ENCODE data around the gene SNX8. TPM values are rescaled to one million over a fixed set of nuclear protein-coding genes. Genes with fewer than 3 reads are reported as not detected.

Gene SNX8
- total RNA-seq, 1 donor from 2014 or later = 40.7 TPM

DNA sequence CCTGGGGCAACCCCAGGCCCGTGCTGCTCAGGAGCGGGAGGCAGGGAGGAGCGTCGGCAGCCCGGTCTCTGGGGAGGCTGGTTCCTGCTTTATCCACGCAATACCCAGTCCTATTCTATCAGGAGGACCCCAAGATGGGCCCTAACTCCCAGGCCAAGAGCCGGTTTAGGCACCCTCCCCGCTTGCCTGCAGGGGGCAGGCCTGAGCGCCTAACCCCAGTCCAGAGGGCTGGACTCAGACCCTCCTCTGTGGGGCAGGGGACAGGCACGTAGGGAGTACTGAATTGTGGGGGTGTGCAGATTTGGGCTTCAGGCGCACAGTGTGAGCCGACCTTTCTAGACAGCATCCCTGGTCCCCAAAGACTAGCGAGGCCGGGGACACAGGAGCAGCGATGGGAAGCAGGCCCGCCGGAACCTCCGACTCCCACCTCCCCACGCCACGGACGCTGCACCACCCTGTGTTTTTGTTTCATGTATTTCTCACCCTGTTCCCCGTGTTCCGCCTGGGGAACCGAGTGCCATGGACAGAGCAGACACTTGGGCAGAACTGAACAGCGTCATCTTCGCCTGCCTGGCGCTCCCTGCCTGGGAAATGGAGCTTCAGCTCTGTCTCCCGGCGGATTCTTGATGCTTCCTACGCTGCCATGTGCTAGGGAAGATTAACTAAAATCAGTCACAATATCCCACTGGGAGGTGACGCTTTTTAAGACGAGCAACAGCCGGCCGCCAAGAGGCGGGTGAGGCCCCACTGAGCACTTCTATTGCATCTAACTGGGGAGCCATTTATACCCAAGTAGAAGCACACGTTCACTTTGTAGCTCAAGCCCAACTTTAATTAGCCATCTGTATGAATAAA, 66.9 kb downstream of the SNX8 start:
- Mint-ChIP-seq H3K27me3 (ENCODE audit: unreplicated experiment) (peaks cover 7% of the 10 kb centered on the region), H3K4me3 (ENCODE audit: unreplicated experiment) (no peak overlapping the region), H3K36me3 (ENCODE audit: low read depth, unreplicated experiment) (peaks cover 3% of the 10 kb centered on the region), H3K4me1 (ENCODE audit: unreplicated experiment) (peaks cover 26% of the 10 kb centered on the region), H3K27ac (ENCODE audit: unreplicated experiment) (no peak overlapping the region), H3K9me3 (ENCODE audit: unreplicated experiment) (no peaks in the 10 kb centered on the region)
- TF ChIP-seq, protein P1, sequence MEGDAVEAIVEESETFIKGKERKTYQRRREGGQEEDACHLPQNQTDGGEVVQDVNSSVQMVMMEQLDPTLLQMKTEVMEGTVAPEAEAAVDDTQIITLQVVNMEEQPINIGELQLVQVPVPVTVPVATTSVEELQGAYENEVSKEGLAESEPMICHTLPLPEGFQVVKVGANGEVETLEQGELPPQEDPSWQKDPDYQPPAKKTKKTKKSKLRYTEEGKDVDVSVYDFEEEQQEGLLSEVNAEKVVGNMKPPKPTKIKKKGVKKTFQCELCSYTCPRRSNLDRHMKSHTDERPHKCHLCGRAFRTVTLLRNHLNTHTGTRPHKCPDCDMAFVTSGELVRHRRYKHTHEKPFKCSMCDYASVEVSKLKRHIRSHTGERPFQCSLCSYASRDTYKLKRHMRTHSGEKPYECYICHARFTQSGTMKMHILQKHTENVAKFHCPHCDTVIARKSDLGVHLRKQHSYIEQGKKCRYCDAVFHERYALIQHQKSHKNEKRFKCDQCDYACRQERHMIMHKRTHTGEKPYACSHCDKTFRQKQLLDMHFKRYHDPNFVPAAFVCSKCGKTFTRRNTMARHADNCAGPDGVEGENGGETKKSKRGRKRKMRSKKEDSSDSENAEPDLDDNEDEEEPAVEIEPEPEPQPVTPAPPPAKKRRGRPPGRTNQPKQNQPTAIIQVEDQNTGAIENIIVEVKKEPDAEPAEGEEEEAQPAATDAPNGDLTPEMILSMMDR (IDR thresholded peaks at IDR 0.05; ENCODE audit: unreplicated experiment) = peak; percentile 79
- DNase-seq (ENCODE audit: low spot score) = peak; percentile 79

DNA sequence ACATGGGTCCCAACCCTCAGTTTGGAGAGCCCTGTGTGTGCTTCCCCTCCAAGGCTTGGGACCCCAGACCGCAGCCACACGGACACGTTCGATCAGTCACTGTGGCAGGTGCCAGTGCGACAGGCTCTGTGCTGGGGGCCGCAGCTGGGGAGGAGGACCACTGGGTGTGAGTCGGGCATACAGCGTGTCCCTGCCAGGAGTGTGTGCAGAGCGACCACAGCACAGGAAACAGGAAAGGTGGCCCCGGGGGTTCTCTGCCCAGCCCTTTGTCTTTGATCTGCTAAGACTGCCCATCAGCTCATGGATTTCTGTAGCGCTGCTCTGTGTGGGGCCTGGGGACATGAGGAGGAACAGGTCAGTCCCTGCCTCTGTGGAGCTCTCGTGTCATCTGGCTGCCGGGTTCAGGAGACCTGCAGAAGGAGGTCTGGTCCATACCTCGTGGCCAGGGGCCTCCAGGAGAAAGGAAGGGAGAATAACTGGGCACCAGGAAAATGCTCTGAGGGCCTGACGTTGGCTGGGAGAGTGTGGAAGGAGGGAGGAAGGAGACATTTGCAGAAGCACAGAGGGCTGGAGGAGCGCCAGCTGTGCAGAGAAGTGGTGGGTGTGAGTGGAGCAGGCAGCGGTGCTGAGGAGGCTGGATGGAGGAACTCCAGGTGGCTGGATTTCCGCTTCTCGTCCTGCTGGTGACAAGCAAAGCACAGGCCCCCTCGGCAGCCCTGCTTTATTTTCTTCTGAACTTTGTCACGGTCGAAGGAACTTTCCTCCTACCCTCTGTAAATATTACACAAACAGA, 68.2 kb downstream of the SNX8 start:
- Mint-ChIP-seq H3K27ac (ENCODE audit: unreplicated experiment) (peak overlapping the region; percentile 86), H3K27me3 (ENCODE audit: unreplicated experiment) (peaks cover 7% of the 10 kb centered on the region), H3K36me3 (ENCODE audit: low read depth, unreplicated experiment) (peaks cover 3% of the 10 kb centered on the region), H3K9me3 (ENCODE audit: unreplicated experiment) (no peaks in the 10 kb centered on the region), H3K4me1 (ENCODE audit: unreplicated experiment) (peaks cover 26% of the 10 kb centered on the region), H3K4me3 (ENCODE audit: unreplicated experiment) (peak overlapping the region; percentile 33)
- TF ChIP-seq, protein P1 (IDR thresholded peaks at IDR 0.05; ENCODE audit: unreplicated experiment) = no peak
- DNase-seq (ENCODE audit: low spot score) = no peak

DNA sequence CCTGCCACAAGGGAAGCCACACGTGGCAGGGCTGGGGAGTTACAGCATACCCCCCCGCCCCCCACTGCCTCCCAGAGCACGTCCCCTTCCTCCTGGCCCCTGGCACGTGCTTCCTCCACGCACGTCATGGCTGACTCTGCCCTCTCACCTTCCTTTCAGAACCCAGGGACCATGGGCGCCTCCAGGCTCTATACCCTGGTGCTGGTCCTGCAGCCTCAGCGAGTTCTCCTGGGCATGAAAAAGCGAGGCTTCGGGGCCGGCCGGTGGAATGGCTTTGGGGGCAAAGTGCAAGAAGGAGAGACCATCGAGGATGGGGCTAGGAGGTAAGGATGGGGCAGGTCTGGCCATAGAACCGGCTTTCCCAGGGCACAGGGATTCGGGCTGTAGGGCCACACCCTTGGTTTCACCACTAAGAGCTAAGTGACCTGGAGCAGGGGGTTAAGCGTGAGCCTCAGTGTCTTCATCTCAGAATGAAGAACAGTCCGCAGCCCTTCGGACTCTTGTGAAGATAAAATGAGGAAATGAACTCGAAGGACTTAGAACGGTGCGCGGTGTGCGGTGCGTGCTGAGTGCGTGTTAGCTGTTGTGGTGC, 69.7 kb downstream of the SNX8 start:
- TF ChIP-seq, protein P1 (IDR thresholded peaks at IDR 0.05; ENCODE audit: unreplicated experiment) = no peak
- no peak overlapping the region for H3K27ac Mint-ChIP-seq (ENCODE audit: unreplicated experiment)
- H3K27me3 Mint-ChIP-seq (ENCODE audit: unreplicated experiment) = peaks cover 7% of the 10 kb centered on the region

DNA sequence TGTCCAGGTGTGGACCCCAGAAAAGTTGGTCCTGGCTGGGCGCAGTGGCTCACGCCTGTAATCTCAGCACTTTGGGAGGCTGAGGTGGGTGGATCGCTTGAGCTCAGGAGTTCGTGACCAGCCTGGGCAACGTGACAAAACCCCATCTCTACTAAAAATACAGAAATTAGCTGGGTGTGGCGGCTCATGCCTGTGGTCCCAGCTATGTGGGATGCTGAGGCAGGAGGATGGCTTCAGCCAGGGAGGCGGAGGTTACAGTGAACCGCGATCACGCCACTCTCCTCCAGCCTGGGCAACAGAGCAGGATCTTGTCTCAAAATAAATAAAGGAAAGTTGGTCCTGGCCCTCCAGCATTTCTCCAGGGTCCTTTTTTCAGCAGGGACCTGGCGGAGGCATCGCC, 70.8 kb downstream of the SNX8 start:
- Mint-ChIP-seq H3K9me3 (ENCODE audit: unreplicated experiment) (no peaks in the 10 kb centered on the region), H3K27me3 (ENCODE audit: unreplicated experiment) (peaks cover 3% of the 10 kb centered on the region), H3K36me3 (ENCODE audit: low read depth, unreplicated experiment) (no peaks in the 10 kb centered on the region), H3K4me1 (ENCODE audit: unreplicated experiment) (peaks cover 19% of the 10 kb centered on the region), H3K4me3 (ENCODE audit: unreplicated experiment) (no peak overlapping the region), H3K27ac (ENCODE audit: unreplicated experiment) (no peak overlapping the region)
- TF ChIP-seq, protein P1 (IDR thresholded peaks at IDR 0.05; ENCODE audit: unreplicated experiment) = no peak
- DNase-seq (ENCODE audit: low spot score) = no peak

More for the DNA sequence above, 69.7 kb downstream of the SNX8 start:
- DNase-seq (ENCODE audit: low spot score) = no peak
- H3K4me1 Mint-ChIP-seq (ENCODE audit: unreplicated experiment) = peaks cover 26% of the 10 kb centered on the region
- no peaks in the 10 kb centered on the region for H3K36me3 Mint-ChIP-seq (ENCODE audit: low read depth, unreplicated experiment)
- H3K4me3 Mint-ChIP-seq (ENCODE audit: unreplicated experiment) = no peak overlapping the region
- no peaks in the 10 kb centered on the region for H3K9me3 Mint-ChIP-seq (ENCODE audit: unreplicated experiment)
